HG03060 (cell line): ENCODE data around the gene LAPTM5.

Experiments used
- ATAC-seq: cut with Tn5 transposase; IDR thresholded peaks from one replicate; pipeline ENCODE4 v1.9.1; 2021; ENCODE audit warnings: low read depth, moderate number of reproducible peaks; ENCODE audit not compliant: unreplicated experiment

LAPTM5 gene

GRCh38 chr1:30758785-30759380 lies 1.3 kb upstream of the LAPTM5 start:
- ATAC-seq = no peak

GRCh38 chr1:30758121-30758688 lies 631 bp upstream of the LAPTM5 start:
- ATAC-seq = no peak

- no peak for ATAC-seq
Measured at GRCh38 chr1:30756545-30757351, 826 bp downstream of the LAPTM5 start.

- no peak for ATAC-seq
Measured at GRCh38 chr1:30756206-30756544, 1.4 kb downstream of the LAPTM5 start.

GRCh38 chr1:30755746-30756145 lies 1.8 kb downstream of the LAPTM5 start:
- ATAC-seq = no peak

- no peak for ATAC-seq
Measured at GRCh38 chr1:30755334-30755733, 2.2 kb downstream of the LAPTM5 start.

GRCh38 chr1:30754684-30755171 lies 2.8 kb downstream of the LAPTM5 start:
- peak; percentile 44 for ATAC-seq

- ATAC-seq = no peak
Measured at GRCh38 chr1:30753660-30754123, 3.9 kb downstream of the LAPTM5 start.

- ATAC-seq = no peak
Measured at GRCh38 chr1:30753118-30753517, 4.5 kb downstream of the LAPTM5 start.

- ATAC-seq = no peak
Measured at GRCh38 chr1:30752651-30752908, 5.0 kb downstream of the LAPTM5 start.

- ATAC-seq = no peak
Measured at GRCh38 chr1:30751830-30752650, 5.5 kb downstream of the LAPTM5 start.

- no peak for ATAC-seq
Measured at GRCh38 chr1:30750731-30751291, 6.8 kb downstream of the LAPTM5 start.

GRCh38 chr1:30749691-30750583 lies 7.6 kb downstream of the LAPTM5 start:
- ATAC-seq = no peak

GRCh38 chr1:30748699-30749401 lies 8.7 kb downstream of the LAPTM5 start:
- ATAC-seq = no peak

- no peak for ATAC-seq
Measured at GRCh38 chr1:30748098-30748698, 9.4 kb downstream of the LAPTM5 start.

GRCh38 chr1:30747033-30748008 lies 10.3 kb downstream of the LAPTM5 start:
- ATAC-seq = no peak

- no peak for ATAC-seq
Measured at GRCh38 chr1:30746212-30747032, 11.2 kb downstream of the LAPTM5 start.
